ENCODE data around the gene TSPYL4. TPM values are rescaled to one million over a fixed set of nuclear protein-coding genes. Genes with fewer than 3 reads are reported as not detected.

TSPYL4 gene
- total and polyA plus RNA-seq, 7 donors, result 2.8 to 10.1 (median 6.5) TPM

- Histone ChIP-seq H3K9me3 (no peaks in the 10 kb centered on the region), H3K27me3 (ENCODE audit: insufficient read depth in 3 of 3, low read length in 2 of 3) (no peaks in the 10 kb centered on the region), H3K27ac (no peak overlapping the region), H3K36me3 (ENCODE audit: insufficient read depth in 1 of 2, low read depth in 1 of 2) (peaks cover 2 to 25% of the 10 kb centered on the region in 2 donors), H3K4me3 (no peak overlapping the region), H3K4me1 (no peaks in the 10 kb centered on the region)
- no peak for ATAC-seq
- WGBS, 3 donors, result 89 to 96% (median 95%) methylated on average over 4 of the region's 4 CpGs
- DNase-seq, result no peak
- intact Hi-C loops (cut with DNase I), result no loop called here
- no peak for TF ChIP-seq CTCF (IDR thresholded peaks at IDR 0.05)
Measured at GRCh38 chr6:116244284-116244683, 9.6 kb downstream of the TSPYL4 start.

GRCh38 chr6:116239856-116240255 is 14.0 kb downstream of the TSPYL4 start:
- intact Hi-C loops (cut with DNase I), result no loop called here

GRCh38 chr6:116239256-116239655 is 14.6 kb downstream of the TSPYL4 start:
- Histone ChIP-seq H3K4me3 (no peak overlapping the region), H3K36me3 (ENCODE audit: insufficient read depth in 1 of 2, low read depth in 1 of 2) (peaks cover under 1 to 44% of the 10 kb centered on the region in 2 donors), H3K9me3 (no peaks in the 10 kb centered on the region), H3K4me1 (no peaks in the 10 kb centered on the region), H3K27me3 (ENCODE audit: insufficient read depth in 3 of 3, low read length in 2 of 3) (no peaks in the 10 kb centered on the region), H3K27ac (no peak overlapping the region)
- intact Hi-C loops (cut with DNase I), result no loop called here
- WGBS, 3 donors, result 94 to 100% (median 97%) methylated on average over 2 of the region's 2 CpGs
- ATAC-seq (no peak), DNase-seq (no peak)
- no peak for TF ChIP-seq CTCF (IDR thresholded peaks at IDR 0.05)

More at GRCh38 chr6:116239856-116240255, 14.0 kb downstream of the TSPYL4 start:
- no peak overlapping the region for H3K27ac ChIP-seq
- H3K27me3 ChIP-seq (ENCODE audit: insufficient read depth in 3 of 3, low read length in 2 of 3), result no peaks in the 10 kb centered on the region
- no peak for TF ChIP-seq CTCF (IDR thresholded peaks at IDR 0.05)
- no peak overlapping the region for H3K4me3 ChIP-seq
- no peaks in the 10 kb centered on the region for H3K9me3 ChIP-seq
- WGBS, 3 donors, result 96 to 100% (median 96%) methylated on average over 1 of the region's 1 CpG
- no peaks in the 10 kb centered on the region for H3K4me1 ChIP-seq
- ATAC-seq (no peak), DNase-seq (no peak)
- H3K36me3 ChIP-seq (ENCODE audit: insufficient read depth in 1 of 2, low read depth in 1 of 2), result peaks cover 2 to 50% of the 10 kb centered on the region in 2 donors

GRCh38 chr6:116238083-116238482 is 15.8 kb downstream of the TSPYL4 start:
- no peak overlapping the region for H3K4me3 ChIP-seq
- peaks cover 0 to 39% of the 10 kb centered on the region in 2 donors for H3K36me3 ChIP-seq (ENCODE audit: insufficient read depth in 1 of 2, low read depth in 1 of 2)
- intact Hi-C loops (cut with DNase I), result no loop called here
- TF ChIP-seq CTCF (IDR thresholded peaks at IDR 0.05), result no peak
- H3K27ac ChIP-seq, result no peak overlapping the region
- H3K4me1 ChIP-seq, result no peaks in the 10 kb centered on the region
- ATAC-seq (no peak), DNase-seq (no peak)
- 89 to 92% (median 90%) methylated on average over 2 of the region's 2 CpGs for WGBS, 3 donors
- no peaks in the 10 kb centered on the region for H3K9me3 ChIP-seq
- H3K27me3 ChIP-seq (ENCODE audit: insufficient read depth in 3 of 3, low read length in 2 of 3), result no peaks in the 10 kb centered on the region

GRCh38 chr6:116234689-116235088 is 19.2 kb downstream of the TSPYL4 start:
- ATAC-seq, result no peak

More at GRCh38 chr6:116234689-116235088, 19.2 kb downstream of the TSPYL4 start:
- no peaks in the 10 kb centered on the region for H3K27me3 ChIP-seq (ENCODE audit: insufficient read depth in 3 of 3, low read length in 2 of 3)
- no peak overlapping the region for H3K4me3 ChIP-seq
- H3K27ac ChIP-seq, result no peak overlapping the region
- DNase-seq, result no peak
- intact Hi-C loops (cut with DNase I), result no loop called here
- WGBS, 3 donors, result 77 to 88% (median 85%) methylated on average over 3 of the region's 3 CpGs
- H3K4me1 ChIP-seq, result no peaks in the 10 kb centered on the region
- no peak for TF ChIP-seq CTCF (IDR thresholded peaks at IDR 0.05)
- H3K9me3 ChIP-seq, result no peaks in the 10 kb centered on the region
- H3K36me3 ChIP-seq (ENCODE audit: insufficient read depth in 1 of 2, low read depth in 1 of 2), result peaks cover 0 to 32% of the 10 kb centered on the region in 2 donors

All from psoas muscle (tissue), 8 donors.